GM12875 (cell line): ENCODE data around the gene CNOT3.

Experiments
- H3K4me3 ChIP-seq: one replicate; pipeline ENCODE4 v1.5.1; 2011; ENCODE audit warnings: low read depth, low read length, control low read depth
- TF ChIP-seq, protein P1 (sequence below): IDR thresholded peaks from 2 replicates; pipeline ENCODE4 v1.5.1; 2011; ENCODE audit warnings: low read depth, mild to moderate bottlenecking, control low read depth, inconsistent platforms, low read length, moderate library complexity, borderline replicate concordance; ENCODE audit not compliant: insufficient read depth

CNOT3 gene

DNA sequence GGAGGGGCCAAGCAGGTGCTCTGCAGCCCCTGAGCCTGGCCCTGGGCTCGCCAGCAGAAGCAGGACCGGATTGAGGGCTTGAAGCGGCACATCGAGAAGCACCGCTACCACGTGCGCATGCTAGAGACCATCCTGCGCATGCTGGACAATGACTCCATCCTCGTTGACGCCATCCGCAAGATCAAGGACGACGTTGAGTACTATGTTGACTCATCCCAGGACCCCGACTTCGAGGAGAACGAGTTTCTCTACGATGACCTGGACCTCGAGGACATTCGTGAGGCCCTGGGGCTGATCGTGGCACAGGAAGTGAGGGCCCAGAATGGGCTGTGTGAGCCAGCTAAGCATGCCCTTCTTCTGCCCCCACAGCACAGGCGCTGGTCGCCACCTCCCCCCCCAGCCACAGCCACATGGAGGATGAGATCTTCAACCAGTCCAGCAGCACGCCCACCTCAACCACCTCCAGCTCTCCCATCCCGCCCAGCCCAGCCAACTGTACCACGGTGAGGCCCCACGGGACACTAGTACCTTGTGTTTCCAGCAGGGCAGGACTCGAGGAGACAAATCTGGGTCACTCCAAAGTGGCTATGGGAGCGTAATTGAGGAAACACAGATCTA is 8.1 kb downstream of the CNOT3 start:
- no peak overlapping the region for H3K4me3 ChIP-seq
- TF ChIP-seq, protein P1, sequence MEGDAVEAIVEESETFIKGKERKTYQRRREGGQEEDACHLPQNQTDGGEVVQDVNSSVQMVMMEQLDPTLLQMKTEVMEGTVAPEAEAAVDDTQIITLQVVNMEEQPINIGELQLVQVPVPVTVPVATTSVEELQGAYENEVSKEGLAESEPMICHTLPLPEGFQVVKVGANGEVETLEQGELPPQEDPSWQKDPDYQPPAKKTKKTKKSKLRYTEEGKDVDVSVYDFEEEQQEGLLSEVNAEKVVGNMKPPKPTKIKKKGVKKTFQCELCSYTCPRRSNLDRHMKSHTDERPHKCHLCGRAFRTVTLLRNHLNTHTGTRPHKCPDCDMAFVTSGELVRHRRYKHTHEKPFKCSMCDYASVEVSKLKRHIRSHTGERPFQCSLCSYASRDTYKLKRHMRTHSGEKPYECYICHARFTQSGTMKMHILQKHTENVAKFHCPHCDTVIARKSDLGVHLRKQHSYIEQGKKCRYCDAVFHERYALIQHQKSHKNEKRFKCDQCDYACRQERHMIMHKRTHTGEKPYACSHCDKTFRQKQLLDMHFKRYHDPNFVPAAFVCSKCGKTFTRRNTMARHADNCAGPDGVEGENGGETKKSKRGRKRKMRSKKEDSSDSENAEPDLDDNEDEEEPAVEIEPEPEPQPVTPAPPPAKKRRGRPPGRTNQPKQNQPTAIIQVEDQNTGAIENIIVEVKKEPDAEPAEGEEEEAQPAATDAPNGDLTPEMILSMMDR, result no peak

DNA sequence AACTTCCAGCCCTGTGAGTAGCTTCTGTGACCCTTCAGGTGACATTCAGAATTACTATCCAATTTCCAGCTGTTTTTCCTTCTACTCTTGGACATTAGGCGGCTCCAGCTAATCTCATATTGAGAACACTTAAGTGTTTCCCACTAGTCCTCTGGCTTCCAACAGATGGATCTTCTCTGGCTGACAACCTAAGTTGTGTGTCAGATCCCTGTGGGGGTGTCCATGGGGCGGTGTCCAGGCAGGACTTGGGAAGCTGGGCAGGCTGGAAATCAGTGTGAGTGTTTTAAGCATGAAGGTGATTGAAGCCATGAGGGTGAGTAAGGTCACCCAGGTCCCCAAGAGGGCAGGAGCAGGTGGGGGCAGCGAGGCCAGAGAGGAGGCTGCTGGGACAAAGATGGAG is 10.1 kb downstream of the CNOT3 start:
- no peak overlapping the region for H3K4me3 ChIP-seq
- TF ChIP-seq, protein P1, result no peak

DNA sequence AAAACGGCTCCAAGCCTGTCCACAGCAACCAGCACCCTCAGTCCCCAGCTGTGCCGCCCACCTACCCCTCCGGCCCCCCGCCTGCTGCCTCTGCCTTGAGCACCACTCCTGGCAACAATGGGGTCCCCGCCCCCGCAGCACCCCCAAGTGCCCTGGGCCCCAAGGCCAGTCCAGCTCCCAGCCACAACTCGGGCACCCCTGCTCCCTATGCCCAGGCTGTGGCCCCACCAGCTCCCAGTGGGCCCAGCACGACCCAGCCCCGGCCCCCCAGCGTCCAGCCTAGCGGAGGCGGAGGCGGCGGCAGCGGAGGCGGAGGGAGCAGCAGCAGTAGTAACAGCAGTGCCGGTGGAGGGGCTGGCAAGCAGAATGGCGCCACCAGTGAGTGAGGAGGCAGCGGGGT is 10.6 kb downstream of the CNOT3 start:
- no peak overlapping the region for H3K4me3 ChIP-seq
- TF ChIP-seq, protein P1, result no peak

DNA sequence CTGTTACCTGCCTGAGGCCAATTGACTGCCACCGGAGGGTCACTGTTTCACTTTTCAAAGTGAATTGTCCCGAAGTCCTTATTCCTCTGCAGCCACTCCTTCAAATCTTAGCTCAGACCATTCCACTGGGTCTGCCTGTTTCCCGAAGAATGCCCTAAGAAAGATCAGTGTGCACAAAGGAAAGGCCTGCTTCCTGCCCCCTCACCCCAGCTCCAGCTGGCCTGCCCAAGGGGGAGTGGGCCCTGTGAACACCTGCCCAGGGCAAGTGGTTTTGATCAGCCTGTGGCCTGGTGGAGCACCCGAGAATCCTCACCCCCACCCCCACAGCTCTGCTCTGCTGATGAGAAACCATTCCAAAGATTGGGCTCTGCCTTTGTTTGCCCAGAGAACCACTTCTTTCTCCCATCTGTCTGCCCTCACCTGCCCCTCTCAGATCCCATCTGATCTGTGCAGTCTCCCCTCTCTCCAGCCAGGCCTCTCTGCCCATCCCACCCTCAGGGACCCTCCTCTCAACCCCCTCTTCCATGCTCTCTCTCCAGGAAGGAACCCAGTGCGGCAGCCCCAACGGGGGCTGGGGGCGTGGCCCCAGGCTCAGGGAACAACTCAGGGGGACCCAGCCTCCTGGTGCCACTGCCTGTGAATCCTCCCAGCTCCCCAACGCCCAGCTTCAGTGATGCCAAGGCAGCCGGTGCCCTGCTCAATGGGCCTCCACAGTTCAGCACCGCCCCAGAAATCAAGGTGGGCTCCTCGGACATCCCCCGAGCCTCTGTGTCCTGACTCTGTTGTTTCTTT is 11.7 kb downstream of the CNOT3 start:
- H3K4me3 ChIP-seq, result no peak overlapping the region
- TF ChIP-seq, protein P1, result no peak

DNA sequence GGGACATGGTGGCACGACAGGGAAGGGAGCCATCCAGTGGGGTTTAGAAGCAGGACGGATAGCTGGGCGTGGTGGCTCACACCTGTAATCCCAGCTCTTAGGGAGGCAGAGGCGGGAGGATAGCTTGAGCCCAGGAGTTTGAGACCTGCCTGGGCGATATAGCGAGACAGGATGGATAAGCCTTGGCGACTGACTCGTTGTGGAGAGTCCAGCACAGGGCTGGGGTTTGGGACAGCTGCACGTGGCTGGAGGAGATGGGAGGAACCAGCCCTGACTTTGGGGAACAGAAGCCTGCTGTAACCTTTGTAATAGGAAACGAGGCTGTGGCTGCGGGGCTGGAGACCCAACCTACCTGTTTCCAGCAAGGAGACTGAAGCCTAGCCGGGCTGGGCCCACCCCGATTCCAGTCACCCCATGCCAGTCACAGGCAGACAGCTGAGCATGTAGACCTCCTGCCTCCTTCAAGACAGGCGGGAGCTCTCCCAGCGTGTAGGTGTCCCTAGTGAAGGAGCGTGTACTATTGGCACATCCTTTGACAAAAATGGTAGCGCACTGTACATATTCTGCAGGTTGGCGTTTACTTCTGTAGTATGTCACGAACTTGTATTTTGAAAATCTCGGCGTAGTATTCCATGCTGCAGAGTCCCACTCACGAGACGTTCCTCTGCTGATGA is 13.9 kb downstream of the CNOT3 start:
- H3K4me3 ChIP-seq, result no peak overlapping the region
- TF ChIP-seq, protein P1, result no peak

DNA sequence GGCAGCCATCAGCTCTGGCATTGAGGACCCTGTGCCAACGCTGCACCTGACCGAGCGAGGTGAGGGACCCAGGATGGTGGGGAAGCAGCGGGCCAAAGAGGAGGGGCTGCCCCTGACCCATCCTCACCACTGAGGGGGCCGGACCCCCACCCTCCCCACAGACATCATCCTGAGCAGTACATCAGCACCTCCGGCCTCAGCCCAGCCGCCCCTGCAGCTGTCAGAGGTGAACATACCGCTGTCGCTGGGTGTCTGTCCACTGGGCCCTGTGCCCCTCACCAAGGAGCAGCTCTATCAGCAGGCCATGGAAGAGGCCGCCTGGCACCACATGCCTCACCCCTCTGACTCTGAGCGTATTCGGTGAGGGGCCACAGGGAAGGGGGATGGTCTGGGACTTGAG is 14.7 kb downstream of the CNOT3 start:
- H3K4me3 ChIP-seq, result no peak overlapping the region

More for the DNA sequence above, 14.7 kb downstream of the CNOT3 start:
- TF ChIP-seq, protein P1, result no peak
